H9 (cell line): ENCODE results near the gene AJUBA. TPM values are rescaled to one million over a fixed set of nuclear protein-coding genes. Genes with fewer than 3 reads are reported as not detected.

ENCODE experiments used
- DNase-seq: peaks from one replicate; pipeline ENCODE4 v3.0.0-alpha.2; 2017
- H2AFZ ChIP-seq: one replicate; pipeline ENCODE4 v1.6.1; 2013; ENCODE audit warnings: mild to moderate bottlenecking, low read length, control low read depth, moderate library complexity
- H2AK5ac ChIP-seq: 2 replicates; pipeline ENCODE4 v1.6.1; 2013; ENCODE audit warnings: low read length, control low read depth, mixed read lengths; ENCODE audit not compliant: insufficient read length
- H2BK120ac ChIP-seq: one replicate; pipeline ENCODE4 v1.6.1; 2013; ENCODE audit warnings: low read depth, mild to moderate bottlenecking, low read length, control low read depth, inconsistent platforms; ENCODE audit not compliant: poor library complexity, severe bottlenecking
- H2BK12ac ChIP-seq: 2 replicates; pipeline ENCODE4 v1.6.1; 2013; ENCODE audit warnings: low read length, control low read depth, mixed read lengths, low read depth; ENCODE audit not compliant: insufficient read length
- H2BK15ac ChIP-seq: 2 replicates; pipeline ENCODE4 v1.6.1; 2013; ENCODE audit warnings: low read depth, low read length, control low read depth
- H2BK20ac ChIP-seq: one replicate; pipeline ENCODE4 v1.6.1; 2013; ENCODE audit warnings: low read depth, mild to moderate bottlenecking, low read length, control low read depth, inconsistent platforms; ENCODE audit not compliant: poor library complexity, severe bottlenecking
- H2BK5ac ChIP-seq: 2 replicates; pipeline ENCODE4 v1.6.1; 2013; ENCODE audit warnings: low read length, control low read depth, mixed read lengths; ENCODE audit not compliant: insufficient read length
- H3K14ac ChIP-seq: 2 replicates; pipeline ENCODE4 v1.6.1; 2013; ENCODE audit warnings: low read length, control low read depth; ENCODE audit not compliant: insufficient read depth
- H3K18ac ChIP-seq: 2 replicates; pipeline ENCODE4 v1.6.1; 2013; ENCODE audit warnings: low read depth, mild to moderate bottlenecking, mixed read lengths, low read length, control low read depth; ENCODE audit not compliant: insufficient read length
- H3K23ac ChIP-seq: 2 replicates; pipeline ENCODE4 v1.6.1; 2013; ENCODE audit warnings: low read length, control low read depth, mixed read lengths, low read depth; ENCODE audit not compliant: insufficient read length
- H3K23me2 ChIP-seq: 2 replicates; pipeline ENCODE4 v1.6.1; 2013; ENCODE audit warnings: low read depth, mild to moderate bottlenecking, mixed read lengths, low read length, control low read depth; ENCODE audit not compliant: insufficient read length, poor library complexity, severe bottlenecking
- H3K27ac ChIP-seq: 2 replicates; pipeline ENCODE4 v1.5.1; 2013; ENCODE audit warnings: low read length, control low read depth, mixed read lengths, low read depth; ENCODE audit not compliant: insufficient read length
- H3K27me3 ChIP-seq: 2 replicates; pipeline ENCODE4 v1.6.1; 2013; ENCODE audit warnings: low read length, control low read depth, inconsistent platforms; ENCODE audit not compliant: insufficient read depth
- H3K4ac ChIP-seq: 2 replicates; pipeline ENCODE4 v1.6.1; 2013; ENCODE audit warnings: low read depth, mild to moderate bottlenecking, control low read depth, inconsistent platforms, low read length, moderate library complexity
- H3K4me1 ChIP-seq: 2 replicates; pipeline ENCODE4 v1.6.1; 2013; ENCODE audit warnings: low read length, control low read depth, inconsistent platforms; ENCODE audit not compliant: insufficient read depth
- H3K4me2 ChIP-seq: 2 replicates; pipeline ENCODE4 v1.6.1; 2013; ENCODE audit warnings: low read length, control low read depth, mixed read lengths; ENCODE audit not compliant: insufficient read length, insufficient read depth
- H3K56ac ChIP-seq: 2 replicates; pipeline ENCODE4 v1.6.1; 2013; ENCODE audit warnings: low read depth, mild to moderate bottlenecking, mixed read lengths, low read length, control low read depth; ENCODE audit not compliant: insufficient read length
- H3K79me1 ChIP-seq: 2 replicates; pipeline ENCODE4 v1.6.1; 2013; ENCODE audit warnings: low read depth, mild to moderate bottlenecking, moderate library complexity, low read length, control low read depth, inconsistent platforms; ENCODE audit not compliant: insufficient read depth, poor library complexity, severe bottlenecking
- H3K79me2 ChIP-seq: 2 replicates; pipeline ENCODE4 v1.6.1; 2013; ENCODE audit warnings: low read length, control low read depth, inconsistent platforms; ENCODE audit not compliant: insufficient read depth
- H3K9ac ChIP-seq: 2 replicates; pipeline ENCODE4 v1.6.1; 2013; ENCODE audit warnings: low read length, control low read depth, mixed read lengths; ENCODE audit not compliant: insufficient read length; ENCODE audit errors: extremely low read depth
- H3K9me3 ChIP-seq: one replicate; pipeline ENCODE4 v1.6.1; 2013; ENCODE audit warnings: low read depth, low read length, inconsistent platforms; ENCODE audit not compliant: control insufficient read depth
- H3T11ph ChIP-seq: one replicate; pipeline ENCODE4 v1.6.1; 2013; ENCODE audit warnings: mild to moderate bottlenecking, low read length, control low read depth, inconsistent platforms
- H4K20me1 ChIP-seq: one replicate; pipeline ENCODE4 v1.6.1; 2013; ENCODE audit not compliant: control insufficient read depth, insufficient read length, insufficient read depth
- H4K5ac ChIP-seq: 2 replicates; pipeline ENCODE4 v1.6.1; 2013; ENCODE audit warnings: low read depth, mild to moderate bottlenecking, mixed read lengths, low read length, control low read depth; ENCODE audit not compliant: insufficient read length
- H4K8ac ChIP-seq: replicated peaks from 2 replicates; pipeline ENCODE4 v1.6.1; 2013; ENCODE audit warnings: low read length, control low read depth, mixed read lengths, low read depth; ENCODE audit not compliant: insufficient read length
- H4K91ac ChIP-seq: 2 replicates; pipeline ENCODE4 v1.6.1; 2013; ENCODE audit warnings: low read depth, mild to moderate bottlenecking, moderate library complexity, mixed read lengths, low read length, control low read depth; ENCODE audit not compliant: insufficient read length
- H3K27ac Mint-ChIP-seq, 3 experiments: 2 replicates in 2 of 3; 3 replicates in 1 of 3; pipeline ENCODE4 v1.8.0; 2020 to 2021; ENCODE audit warnings: mixed read lengths in 3 of 3, mild to moderate bottlenecking in 1 of 3, moderate library complexity in 1 of 3
- H3K27me3 Mint-ChIP-seq: 2 replicates; pipeline ENCODE4 v1.8.0; 2021; ENCODE audit warnings: low read depth, mild to moderate bottlenecking, moderate library complexity, mixed read lengths
- H3K36me3 Mint-ChIP-seq, 3 experiments: 2 replicates in 2 of 3; 3 replicates in 1 of 3; pipeline ENCODE4 v1.8.0; 2020 to 2021; ENCODE audit warnings: low read depth in 3 of 3, mixed read lengths in 3 of 3; ENCODE audit not compliant: insufficient read depth in 1 of 3
- H3K4me1 Mint-ChIP-seq, 2 experiments: 2 replicates each; pipeline ENCODE4 v1.8.0; 2020; ENCODE audit warnings: mixed read lengths in 2 of 2
- H3K4me3 Mint-ChIP-seq, 2 experiments: 2 replicates in 1 of 2; 3 replicates in 1 of 2; pipeline ENCODE4 v1.8.0; 2020 to 2021; ENCODE audit warnings: mild to moderate bottlenecking in 2 of 2, mixed read lengths in 2 of 2, moderate library complexity in 1 of 2
- H3K9me3 Mint-ChIP-seq, 2 experiments: 2 replicates in 1 of 2; 3 replicates in 1 of 2; pipeline ENCODE4 v1.8.0; 2020; ENCODE audit warnings: mild to moderate bottlenecking in 2 of 2, mixed read lengths in 2 of 2, moderate library complexity in 1 of 2
- WGBS: extraction: QIAGEN DNeasy Blood & Tissue Kit; methylation state at CpG from one replicate; pipeline ENCODE4 v1.1.7; 2013; ENCODE audit warnings: missing lambda C conversion rate, low lambda C conversion rate, mixed read lengths; ENCODE audit not compliant: insufficient read length; ENCODE audit errors: extremely low coverage; 5-methylcytosine and 5-hydroxymethylcytosine counted together
- total RNA-seq: library from RNA; stranded (reverse); gene quantifications from 2 replicates; pipeline ENCODE4 v1.2.1, GENCODE V29; 2021
- TF ChIP-seq, protein P1 (sequence below): fragments of 200-600 bp; sonication (generic); conservative IDR thresholded peaks from 3 replicates; pipeline ENCODE4 v1.8.0; 2021; ENCODE audit warnings: antibody characterized with exemption, mild to moderate bottlenecking

Gene AJUBA
- total RNA-seq, 1 experiment from 2014 or later: 44.9 TPM

DNA sequence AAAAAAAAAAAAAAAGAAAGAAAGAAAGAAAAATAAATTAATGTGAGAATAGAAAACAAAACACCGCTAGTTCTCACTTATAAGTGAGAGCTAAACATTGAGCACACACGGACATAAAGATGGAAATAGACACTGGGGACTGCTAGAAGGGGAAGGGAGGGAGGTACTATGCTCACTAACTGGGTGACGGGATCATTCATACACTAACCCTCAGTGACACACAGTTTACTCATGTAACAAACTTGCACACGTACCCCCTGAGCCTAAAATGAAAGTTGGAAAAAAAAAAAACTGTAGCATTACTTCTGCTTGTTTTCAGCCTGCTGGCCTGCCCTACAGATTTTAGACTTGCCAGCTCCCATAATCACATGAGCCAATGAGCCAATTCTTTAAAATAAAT, 42.7 kb downstream of the AJUBA start:
- H3K4me3 Mint-ChIP-seq: no peak overlapping the region
- H3K14ac ChIP-seq: no peak overlapping the region
- H2BK15ac ChIP-seq: no peak overlapping the region
- no peak overlapping the region for H3K56ac ChIP-seq
- no peaks in the 10 kb centered on the region for H4K20me1 ChIP-seq
- no peak overlapping the region for H3K4me2 ChIP-seq
- no peak overlapping the region for H4K8ac ChIP-seq
- H3K27ac Mint-ChIP-seq: peak overlapping the region in 1 of 3 experiments; percentile 17; a peak in 1 of 7 replicates
- peaks cover 7 to 32% (median 23%) of the 10 kb centered on the region in 3 experiments; a peak in 6 of 7 replicates for H3K36me3 Mint-ChIP-seq
- no peaks in the 10 kb centered on the region for H3K27me3 Mint-ChIP-seq
- H3K4ac ChIP-seq: no peak overlapping the region
- H3K4me1 ChIP-seq: no peaks in the 10 kb centered on the region
- no peak overlapping the region for H2BK12ac ChIP-seq
- no peak overlapping the region for H4K91ac ChIP-seq
- no peaks in the 10 kb centered on the region for H3K9me3 Mint-ChIP-seq
- H3K27ac ChIP-seq: no peak overlapping the region
- no peaks in the 10 kb centered on the region for H3K79me2 ChIP-seq
- no peak overlapping the region for H3K9ac ChIP-seq
- no peak for DNase-seq
- H3K9me3 ChIP-seq: no peaks in the 10 kb centered on the region
- H2BK5ac ChIP-seq: no peak overlapping the region
- H2AFZ ChIP-seq: no peak overlapping the region
- no peak overlapping the region for H2BK120ac ChIP-seq
- H3K79me1 ChIP-seq: no peaks in the 10 kb centered on the region
- no peak overlapping the region for H3K18ac ChIP-seq
- H3T11ph ChIP-seq: no peak overlapping the region
- H2AK5ac ChIP-seq: no peak overlapping the region
- no peak overlapping the region for H3K23ac ChIP-seq
- no peaks in the 10 kb centered on the region for H3K27me3 ChIP-seq
- no CpG with 5 or more reads among the region's 4 CpGs for WGBS
- H3K23me2 ChIP-seq: no peaks in the 10 kb centered on the region
- TF ChIP-seq, protein P1, sequence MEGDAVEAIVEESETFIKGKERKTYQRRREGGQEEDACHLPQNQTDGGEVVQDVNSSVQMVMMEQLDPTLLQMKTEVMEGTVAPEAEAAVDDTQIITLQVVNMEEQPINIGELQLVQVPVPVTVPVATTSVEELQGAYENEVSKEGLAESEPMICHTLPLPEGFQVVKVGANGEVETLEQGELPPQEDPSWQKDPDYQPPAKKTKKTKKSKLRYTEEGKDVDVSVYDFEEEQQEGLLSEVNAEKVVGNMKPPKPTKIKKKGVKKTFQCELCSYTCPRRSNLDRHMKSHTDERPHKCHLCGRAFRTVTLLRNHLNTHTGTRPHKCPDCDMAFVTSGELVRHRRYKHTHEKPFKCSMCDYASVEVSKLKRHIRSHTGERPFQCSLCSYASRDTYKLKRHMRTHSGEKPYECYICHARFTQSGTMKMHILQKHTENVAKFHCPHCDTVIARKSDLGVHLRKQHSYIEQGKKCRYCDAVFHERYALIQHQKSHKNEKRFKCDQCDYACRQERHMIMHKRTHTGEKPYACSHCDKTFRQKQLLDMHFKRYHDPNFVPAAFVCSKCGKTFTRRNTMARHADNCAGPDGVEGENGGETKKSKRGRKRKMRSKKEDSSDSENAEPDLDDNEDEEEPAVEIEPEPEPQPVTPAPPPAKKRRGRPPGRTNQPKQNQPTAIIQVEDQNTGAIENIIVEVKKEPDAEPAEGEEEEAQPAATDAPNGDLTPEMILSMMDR: no peak
- no peak overlapping the region for H4K5ac ChIP-seq
- peaks cover 0 to 3% of the 10 kb centered on the region in 2 experiments; a peak in 1 of 4 replicates for H3K4me1 Mint-ChIP-seq
- H2BK20ac ChIP-seq: no peak overlapping the region
